ENCODE results near the gene ECE1. TPM values are rescaled to one million over a fixed set of nuclear protein-coding genes. Genes with fewer than 3 reads are reported as not detected.

Gene ECE1
- total RNA-seq, 1 donor from 2014 or later: 217 TPM

- Mint-ChIP-seq H3K27ac (peak overlapping the region; percentile 49), H3K36me3 (ENCODE audit: insufficient read depth) (peaks cover 3% of the 10 kb centered on the region), H3K9me3 (ENCODE audit: low read depth) (no peaks in the 10 kb centered on the region), H3K4me1 (ENCODE audit: low read depth) (peaks cover 35% of the 10 kb centered on the region), H3K27me3 (no peaks in the 10 kb centered on the region), H3K4me3 (ENCODE audit: low read depth) (peak overlapping the region; percentile 26)
- DNase-seq (ENCODE audit: low spot score, unreplicated experiment): no peak
- TF ChIP-seq CTCF (IDR thresholded peaks at IDR 0.05; ENCODE audit: unreplicated experiment): no peak
These were observed 4.2 kb upstream of the ECE1 start for GRCh38 chr1:21294266-21294989.

GRCh38 chr1:21293537-21294265 lies 3.4 kb upstream of the ECE1 start:
- DNase-seq (ENCODE audit: low spot score, unreplicated experiment): no peak
- Mint-ChIP-seq H3K27me3 (no peaks in the 10 kb centered on the region), H3K4me1 (ENCODE audit: low read depth) (peaks cover 33% of the 10 kb centered on the region), H3K4me3 (ENCODE audit: low read depth) (peak overlapping the region; percentile 26), H3K9me3 (ENCODE audit: low read depth) (no peaks in the 10 kb centered on the region), H3K36me3 (ENCODE audit: insufficient read depth) (peaks cover 3% of the 10 kb centered on the region), H3K27ac (peak overlapping the region; percentile 69)
- no peak for TF ChIP-seq CTCF (IDR thresholded peaks at IDR 0.05; ENCODE audit: unreplicated experiment)

DNA sequence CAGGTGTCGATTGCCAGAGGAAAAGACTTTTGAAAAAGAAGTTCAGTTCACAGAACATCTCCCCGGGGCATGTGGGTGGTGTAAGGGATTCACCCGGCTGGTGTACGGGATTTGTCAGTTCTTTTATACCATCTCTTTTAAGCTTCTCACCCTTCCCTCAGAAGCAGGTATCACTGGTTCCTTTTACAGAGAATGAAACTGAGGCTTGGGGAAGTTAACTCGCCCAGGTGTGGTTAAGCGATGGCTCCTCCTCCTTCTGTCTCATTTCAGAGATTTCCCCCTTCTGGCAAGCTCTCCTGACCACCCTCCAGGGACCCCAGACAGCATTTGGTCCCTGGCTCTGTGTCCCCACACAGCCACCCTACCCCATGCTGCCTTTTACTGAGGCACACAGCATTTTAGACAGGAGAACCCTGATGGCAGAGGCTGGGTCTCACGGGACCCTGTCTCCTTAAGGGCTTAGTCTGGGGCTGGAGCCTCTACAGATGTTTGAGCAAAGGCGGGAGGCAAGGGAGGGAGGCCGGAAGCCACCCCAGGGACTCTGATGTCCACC lies 2.8 kb upstream of the ECE1 start:
- no peak for DNase-seq (ENCODE audit: low spot score, unreplicated experiment)
- Mint-ChIP-seq H3K9me3 (ENCODE audit: low read depth) (no peaks in the 10 kb centered on the region), H3K27me3 (no peaks in the 10 kb centered on the region), H3K4me1 (ENCODE audit: low read depth) (peaks cover 37% of the 10 kb centered on the region), H3K4me3 (ENCODE audit: low read depth) (no peak overlapping the region), H3K36me3 (ENCODE audit: insufficient read depth) (peaks cover 2% of the 10 kb centered on the region), H3K27ac (no peak overlapping the region)
- TF ChIP-seq CTCF (IDR thresholded peaks at IDR 0.05; ENCODE audit: unreplicated experiment): no peak

DNA sequence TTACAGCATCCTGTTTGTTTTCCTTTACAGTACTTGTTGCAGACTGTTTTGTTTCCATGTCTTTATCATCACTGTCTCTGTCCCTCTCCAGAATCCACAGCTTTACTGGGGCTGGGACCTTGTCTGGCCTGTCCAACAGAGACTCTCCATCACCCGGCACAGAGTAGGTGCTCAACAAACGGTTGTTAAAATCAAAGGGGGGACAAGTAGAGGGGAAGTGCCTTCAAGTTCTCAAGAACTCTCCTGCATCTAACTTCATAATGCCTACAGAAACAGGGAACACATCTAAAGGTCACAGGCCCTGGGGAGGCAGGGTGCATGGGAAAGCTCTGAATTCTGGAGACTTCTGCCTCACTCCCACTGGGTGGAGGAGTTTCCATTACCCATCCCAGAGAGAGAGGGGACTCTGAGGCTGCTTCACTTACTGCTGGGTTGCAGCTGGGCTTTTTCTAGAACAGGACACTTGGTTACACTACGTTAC lies 2.3 kb upstream of the ECE1 start:
- no peak overlapping the region for H3K27ac Mint-ChIP-seq
- TF ChIP-seq CTCF (IDR thresholded peaks at IDR 0.05; ENCODE audit: unreplicated experiment): no peak
- H3K4me3 Mint-ChIP-seq (ENCODE audit: low read depth): peak overlapping the region; percentile 1
- peaks cover 4% of the 10 kb centered on the region for H3K36me3 Mint-ChIP-seq (ENCODE audit: insufficient read depth)
- H3K4me1 Mint-ChIP-seq (ENCODE audit: low read depth): peaks cover 40% of the 10 kb centered on the region
- no peaks in the 10 kb centered on the region for H3K27me3 Mint-ChIP-seq
- DNase-seq (ENCODE audit: low spot score, unreplicated experiment): no peak
- H3K9me3 Mint-ChIP-seq (ENCODE audit: low read depth): no peaks in the 10 kb centered on the region

GRCh38 chr1:21291964-21292363 lies 1.7 kb upstream of the ECE1 start:
- Mint-ChIP-seq H3K36me3 (ENCODE audit: insufficient read depth) (peaks cover 4% of the 10 kb centered on the region), H3K9me3 (ENCODE audit: low read depth) (no peaks in the 10 kb centered on the region), H3K27ac (no peak overlapping the region), H3K4me3 (ENCODE audit: low read depth) (no peak overlapping the region), H3K27me3 (no peaks in the 10 kb centered on the region), H3K4me1 (ENCODE audit: low read depth) (peaks cover 40% of the 10 kb centered on the region)
- DNase-seq (ENCODE audit: low spot score, unreplicated experiment): no peak
- no peak for TF ChIP-seq CTCF (IDR thresholded peaks at IDR 0.05; ENCODE audit: unreplicated experiment)

All from progenitor cell of endocrine pancreas (in vitro differentiated cells).